NB4 (cell line): ENCODE results near the gene PDZRN3.

ENCODE experiments used
- DNase-seq: peaks from one replicate; pipeline ENCODE4 v3.0.0; 2010; ENCODE audit warnings: low read depth
- H3K4me3 ChIP-seq: one replicate; pipeline ENCODE4 v1.5.1; 2011; ENCODE audit warnings: mild to moderate bottlenecking, low read depth, low read length, moderate library complexity
- MYC ChIP-seq: IDR thresholded peaks from 2 replicates; pipeline ENCODE4 v1.6.1; 2011; ENCODE audit warnings: low read depth, low read length
- POLR2A ChIP-seq: IDR thresholded peaks from 2 replicates; pipeline ENCODE4 v1.6.1; 2011; ENCODE audit warnings: mild to moderate bottlenecking; ENCODE audit not compliant: insufficient read length; ENCODE audit errors: extremely low read depth
- TF ChIP-seq, protein P1 (sequence below): IDR thresholded peaks from 2 replicates; pipeline ENCODE4 v1.6.1; 2011; ENCODE audit warnings: low read depth, low read length
- TF ChIP-seq, protein P2 (sequence below): IDR thresholded peaks from one replicate; pipeline ENCODE4 v1.5.1; 2012; ENCODE audit warnings: low read depth, low read length

PDZRN3 gene

DNA sequence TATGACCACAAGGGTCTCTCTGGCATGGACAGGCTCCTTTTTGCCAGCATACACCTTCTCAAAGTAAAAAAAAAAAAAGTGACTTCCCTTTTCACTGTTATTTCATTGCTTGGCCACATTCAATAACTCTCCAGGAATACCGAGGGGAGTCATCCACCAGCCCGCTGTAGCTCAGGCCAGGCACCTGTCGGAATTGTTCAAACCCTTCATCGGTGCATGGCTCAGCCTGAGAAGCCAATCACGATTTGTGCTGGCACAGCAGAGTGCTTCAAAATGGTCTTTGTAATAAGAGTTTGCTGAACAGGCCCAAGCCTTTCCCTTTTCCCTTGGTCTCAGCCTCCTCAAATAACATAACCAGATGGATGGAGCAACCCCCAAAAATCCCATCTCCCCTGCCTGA, 145.4 kb downstream of the PDZRN3 start:
- no peak for DNase-seq
- TF ChIP-seq POLR2A: no peak
- TF ChIP-seq, protein P1, sequence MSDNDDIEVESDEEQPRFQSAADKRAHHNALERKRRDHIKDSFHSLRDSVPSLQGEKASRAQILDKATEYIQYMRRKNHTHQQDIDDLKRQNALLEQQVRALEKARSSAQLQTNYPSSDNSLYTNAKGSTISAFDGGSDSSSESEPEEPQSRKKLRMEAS: no peak
- TF ChIP-seq, protein P2, sequence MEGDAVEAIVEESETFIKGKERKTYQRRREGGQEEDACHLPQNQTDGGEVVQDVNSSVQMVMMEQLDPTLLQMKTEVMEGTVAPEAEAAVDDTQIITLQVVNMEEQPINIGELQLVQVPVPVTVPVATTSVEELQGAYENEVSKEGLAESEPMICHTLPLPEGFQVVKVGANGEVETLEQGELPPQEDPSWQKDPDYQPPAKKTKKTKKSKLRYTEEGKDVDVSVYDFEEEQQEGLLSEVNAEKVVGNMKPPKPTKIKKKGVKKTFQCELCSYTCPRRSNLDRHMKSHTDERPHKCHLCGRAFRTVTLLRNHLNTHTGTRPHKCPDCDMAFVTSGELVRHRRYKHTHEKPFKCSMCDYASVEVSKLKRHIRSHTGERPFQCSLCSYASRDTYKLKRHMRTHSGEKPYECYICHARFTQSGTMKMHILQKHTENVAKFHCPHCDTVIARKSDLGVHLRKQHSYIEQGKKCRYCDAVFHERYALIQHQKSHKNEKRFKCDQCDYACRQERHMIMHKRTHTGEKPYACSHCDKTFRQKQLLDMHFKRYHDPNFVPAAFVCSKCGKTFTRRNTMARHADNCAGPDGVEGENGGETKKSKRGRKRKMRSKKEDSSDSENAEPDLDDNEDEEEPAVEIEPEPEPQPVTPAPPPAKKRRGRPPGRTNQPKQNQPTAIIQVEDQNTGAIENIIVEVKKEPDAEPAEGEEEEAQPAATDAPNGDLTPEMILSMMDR: no peak
- no peak for TF ChIP-seq MYC
- H3K4me3 ChIP-seq: no peak overlapping the region

DNA sequence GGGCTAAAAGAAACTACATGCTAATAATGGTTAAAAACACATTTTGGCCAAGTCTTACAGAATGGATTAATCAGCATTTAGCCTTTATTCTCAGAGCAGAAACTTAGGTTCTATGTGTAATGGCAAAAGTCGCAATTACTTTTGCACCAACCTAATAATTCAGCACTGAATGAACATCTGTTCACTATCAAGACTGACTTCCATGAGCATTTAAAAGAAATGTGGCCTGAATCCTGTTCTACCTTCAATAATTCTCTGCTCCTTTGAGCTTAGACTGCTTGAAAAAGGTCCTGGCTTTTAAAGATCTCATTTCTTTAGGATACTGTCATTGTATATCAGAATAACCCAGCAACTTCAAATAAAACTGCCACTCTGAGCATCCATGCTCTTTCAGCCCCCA, 145.9 kb downstream of the PDZRN3 start:
- TF ChIP-seq POLR2A (no peak), MYC (no peak)
- TF ChIP-seq, protein P2: no peak
- TF ChIP-seq, protein P1: no peak
- H3K4me3 ChIP-seq: no peak overlapping the region
- DNase-seq: no peak

DNA sequence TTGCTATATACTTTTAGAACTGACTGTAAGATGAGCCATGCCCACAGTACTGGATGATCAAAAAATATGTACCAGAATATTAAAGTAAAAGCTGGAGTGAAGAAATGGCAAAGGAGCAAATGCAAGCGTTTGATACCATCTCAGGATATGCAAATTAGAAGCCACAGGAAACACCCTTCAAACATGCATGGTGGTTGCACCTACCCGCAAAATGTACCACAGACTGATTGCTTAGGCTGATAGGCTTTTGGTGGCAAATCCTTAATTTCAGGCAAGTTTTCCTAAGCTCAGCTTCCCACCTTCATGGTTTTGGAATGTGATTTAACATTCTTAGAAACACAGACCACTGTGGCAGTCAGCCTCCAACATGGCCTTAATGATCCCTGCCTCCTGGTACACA, 149.0 kb downstream of the PDZRN3 start:
- no peak overlapping the region for H3K4me3 ChIP-seq
- DNase-seq: no peak
- TF ChIP-seq, protein P1: no peak
- TF ChIP-seq MYC (no peak), POLR2A (no peak)
- TF ChIP-seq, protein P2: no peak

DNA sequence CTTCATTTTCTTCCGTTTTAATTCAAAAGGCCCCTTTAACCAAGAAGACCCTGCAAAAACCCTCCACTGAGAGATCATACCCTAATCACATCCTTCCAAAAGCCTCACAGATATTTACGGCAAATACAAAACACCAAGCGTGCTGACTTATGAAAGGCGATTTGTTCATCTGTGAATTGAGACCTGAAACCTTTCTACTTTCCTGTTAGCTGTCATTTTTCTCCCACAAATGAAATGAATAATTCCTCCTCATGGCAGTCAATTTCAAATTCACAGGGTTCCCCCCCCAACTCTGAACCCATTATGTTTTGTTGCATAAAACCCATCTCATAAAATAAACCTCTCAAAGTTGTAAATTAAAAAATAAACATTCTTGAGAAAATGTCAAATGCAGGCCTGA, 149.6 kb downstream of the PDZRN3 start:
- DNase-seq: no peak
- no peak for TF ChIP-seq MYC
- TF ChIP-seq POLR2A: no peak
- TF ChIP-seq, protein P1: no peak
- TF ChIP-seq, protein P2: no peak
- no peak overlapping the region for H3K4me3 ChIP-seq

DNA sequence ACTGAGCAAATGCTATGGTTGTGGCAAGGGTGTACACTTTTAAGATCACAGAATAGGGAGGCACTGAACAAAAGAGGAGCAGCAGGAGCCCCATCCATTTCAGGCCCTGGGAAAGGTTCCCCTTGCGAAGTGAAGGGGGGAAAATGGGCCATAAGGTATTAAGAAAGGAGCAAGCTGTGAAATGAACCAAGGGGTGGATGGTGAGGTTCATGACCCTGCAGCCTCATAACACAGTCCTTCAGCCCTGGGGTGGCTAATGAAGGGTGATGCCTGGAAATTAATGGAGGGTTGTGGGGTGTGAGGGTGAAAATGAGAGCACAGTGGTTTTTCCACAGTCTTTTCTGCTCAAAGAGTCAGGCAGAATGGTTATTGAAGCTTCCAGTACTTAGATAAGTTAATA, 150.1 kb downstream of the PDZRN3 start:
- no peak overlapping the region for H3K4me3 ChIP-seq
- TF ChIP-seq, protein P1: no peak
- TF ChIP-seq, protein P2: no peak
- TF ChIP-seq MYC (no peak), POLR2A (no peak)
- no peak for DNase-seq

DNA sequence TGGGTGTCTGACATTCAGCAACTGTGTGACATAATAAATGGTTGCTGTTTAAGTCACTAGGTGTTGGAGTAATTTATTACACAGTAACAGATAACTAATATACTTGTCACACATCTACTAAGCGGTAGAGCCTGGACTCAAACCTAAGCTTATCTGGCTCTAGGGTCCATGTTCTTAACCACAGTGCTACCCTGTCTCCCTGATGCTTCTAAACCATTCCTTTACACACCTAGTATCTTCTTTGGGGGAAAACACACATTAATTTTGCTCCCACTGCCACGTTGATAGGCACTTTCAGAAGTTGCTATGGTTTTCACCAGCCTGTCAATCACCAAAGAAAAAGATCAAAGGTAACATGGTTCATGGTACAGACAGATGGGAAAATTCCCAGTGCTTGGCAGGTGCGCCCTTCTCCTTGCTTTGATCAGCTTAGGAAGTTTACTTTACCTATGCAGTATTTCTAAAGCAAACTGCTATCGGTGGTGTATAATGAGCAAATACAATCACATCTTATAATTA, 150.8 kb downstream of the PDZRN3 start:
- DNase-seq: no peak
- TF ChIP-seq, protein P2: no peak
- no peak for TF ChIP-seq MYC
- TF ChIP-seq POLR2A: no peak
- no peak overlapping the region for H3K4me3 ChIP-seq
